ENCODE data around the gene TAS2R46. TPM values are rescaled to one million over a fixed set of nuclear protein-coding genes. Genes with fewer than 3 reads are reported as not detected.

The TAS2R46 gene, protein sequence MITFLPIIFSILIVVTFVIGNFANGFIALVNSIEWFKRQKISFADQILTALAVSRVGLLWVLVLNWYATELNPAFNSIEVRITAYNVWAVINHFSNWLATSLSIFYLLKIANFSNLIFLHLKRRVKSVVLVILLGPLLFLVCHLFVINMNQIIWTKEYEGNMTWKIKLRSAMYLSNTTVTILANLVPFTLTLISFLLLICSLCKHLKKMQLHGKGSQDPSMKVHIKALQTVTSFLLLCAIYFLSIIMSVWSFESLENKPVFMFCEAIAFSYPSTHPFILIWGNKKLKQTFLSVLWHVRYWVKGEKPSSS
- total RNA-seq: 15.8 TPM

DNA sequence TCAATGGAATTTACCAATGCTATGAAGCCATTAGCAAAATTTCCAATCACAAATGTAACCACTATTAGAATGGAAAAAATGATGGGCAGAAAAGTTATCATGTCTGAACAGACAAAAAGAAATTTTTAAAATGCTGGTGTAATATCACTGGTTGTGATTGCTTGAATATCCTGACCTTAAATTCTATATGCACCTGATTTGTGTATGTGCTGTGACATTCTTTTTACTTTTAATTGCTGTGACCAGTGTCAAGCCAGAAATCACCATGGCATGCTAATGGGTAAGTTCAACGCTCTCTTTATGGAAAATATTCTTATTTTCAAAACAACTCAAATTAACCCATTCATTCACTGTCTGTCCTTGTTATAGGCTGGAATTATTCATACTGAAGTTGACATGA lies at the start of gene TAS2R46:
TAS2R46 (minus strand) TSS at position 101 of the 400 bp plus-strand sequence; CDS start at position 101, 0 bp downstream.

DNA sequence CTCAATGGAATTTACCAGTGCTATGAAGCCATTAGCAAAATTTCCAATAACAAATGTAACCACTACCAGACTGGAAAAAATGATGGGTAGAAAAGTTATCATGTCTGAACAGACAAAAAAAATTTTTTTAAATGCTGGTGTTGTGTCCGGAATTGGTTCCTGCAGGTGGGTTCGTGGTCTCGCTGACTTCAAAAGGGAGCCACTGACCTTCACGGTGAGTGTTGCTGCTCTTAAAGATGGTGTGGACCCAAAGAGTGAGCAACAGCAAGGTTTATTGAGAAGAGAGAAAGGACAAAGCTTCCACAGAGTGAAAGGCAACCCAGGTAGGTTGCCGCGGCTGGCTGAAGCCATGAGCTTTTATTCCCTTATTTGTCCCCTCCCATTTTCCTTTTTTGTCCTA lies 30.0 kb upstream of the TAS2R46 start, which contains the start of gene TAS2R43:
TAS2R43 (minus strand) TSS at position 186 of the 400 bp plus-strand sequence; CDS start at position 102, 84 bp downstream.

DNA sequence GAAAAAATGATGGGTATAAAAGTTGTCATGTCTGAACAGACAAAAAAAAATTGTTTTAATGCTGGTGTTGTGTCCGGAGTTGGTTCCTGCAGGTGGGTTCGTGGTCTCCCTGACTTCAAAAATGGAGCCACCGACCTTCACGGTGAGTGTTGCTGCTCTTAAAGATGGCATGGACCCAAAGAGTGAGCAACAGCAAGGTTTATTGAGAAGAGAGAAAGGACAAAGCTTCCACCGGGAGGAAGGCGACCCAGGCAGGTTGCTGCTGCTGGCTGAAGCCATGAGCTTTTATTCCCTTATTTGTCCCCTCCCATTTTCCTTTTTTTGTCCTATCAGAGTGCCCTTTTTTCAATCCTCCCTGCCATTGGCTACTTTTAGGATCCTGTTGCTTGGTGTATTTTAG lies 30.8 kb downstream of the TAS2R46 start, which contains the start of gene TAS2R31:
TAS2R31 (minus strand) TSS at position 101 of the 400 bp plus-strand sequence; CDS start at position 29, 72 bp downstream.

DNA sequence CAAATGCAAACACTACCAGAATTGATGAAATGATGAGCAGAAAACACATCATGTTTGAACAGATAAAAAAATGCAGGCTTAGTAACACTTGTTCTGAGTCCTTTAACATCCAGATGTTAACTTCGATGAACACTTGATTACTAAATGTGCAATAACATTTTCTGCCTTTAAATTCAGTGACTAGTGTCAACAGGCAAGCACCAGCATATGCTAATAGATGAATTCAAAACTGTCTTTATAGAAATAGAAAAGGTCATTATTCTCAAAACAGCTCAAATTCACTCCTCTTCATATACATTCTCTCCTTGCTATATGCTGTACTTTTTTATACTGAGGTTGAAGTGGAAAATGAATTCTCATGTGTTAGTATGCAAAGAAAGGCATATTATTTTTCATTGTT lies 39.6 kb downstream of the TAS2R46 start, which contains the start of gene TAS2R19:
TAS2R19 (minus strand) TSS at position 101 of the 400 bp plus-strand sequence; CDS start at position 52, 49 bp downstream.

Other genes with a start within 250 kb of the TAS2R46 start
- 5.8 TPM for gene TAS2R10, start 235.9 kb downstream of the TAS2R46 start, total RNA-seq
- 11.7 TPM for gene PRR4, start 212.8 kb downstream of the TAS2R46 start, total RNA-seq
- 117 TPM for gene PRH1, start 178.0 kb downstream of the TAS2R46 start, total RNA-seq
- 12.4 TPM for gene TAS2R13, start 152.7 kb downstream of the TAS2R46 start, total RNA-seq
- not detected for gene PRH2, start 133.1 kb downstream of the TAS2R46 start, total RNA-seq
- gene TAS2R14, start 123.0 kb downstream of the TAS2R46 start, total RNA-seq: 21.2 TPM
- gene TAS2R50, start 75.4 kb downstream of the TAS2R46 start, total RNA-seq: 17.0 TPM
- 20.5 TPM for gene TAS2R20, start 64.0 kb downstream of the TAS2R46 start, total RNA-seq
- 42.2 TPM for gene TAS2R19, start 39.7 kb downstream of the TAS2R46 start, total RNA-seq
- 30.5 TPM for gene TAS2R31, start 30.9 kb downstream of the TAS2R46 start, total RNA-seq
- 27.2 TPM for gene TAS2R43, start 30.0 kb upstream of the TAS2R46 start, total RNA-seq
- 37.2 TPM for gene TAS2R30, start 72.3 kb upstream of the TAS2R46 start, total RNA-seq
- gene SMIM10L1, start 108.9 kb upstream of the TAS2R46 start, total RNA-seq: 11.3 TPM
- gene TAS2R42, start 124.6 kb upstream of the TAS2R46 start, total RNA-seq: not detected
- not detected for gene PRB3, start 207.4 kb upstream of the TAS2R46 start, total RNA-seq
- gene PRB4, start 248.1 kb upstream of the TAS2R46 start, total RNA-seq: not detected